ENCODE measurements around the gene NPLOC4. TPM values are rescaled to one million over a fixed set of nuclear protein-coding genes. Genes with fewer than 3 reads are reported as not detected.
A peak's percentile ranks its signal among the peaks of the same experiment; 100 is the strongest.
"Not testable (repeated sequence)": the region's sequence is repeated elsewhere in the genome, so short reads cannot be mapped to it uniquely, and the experiment has no call there.

NPLOC4 gene
- 100 to 1,000 TPM; 153 to 201 (median 167) TPM for total RNA-seq

GRCh38 chr17:81636505-81637288 is at the start of gene NPLOC4, which contains the start of gene TSPAN10:
Gene NPLOC4 (minus strand): TSS chr17:81637112. CDS start chr17:81636930, 182 bp downstream.
Gene TSPAN10 (plus strand): TSS chr17:81637196. CDS start chr17:81642413, 5,217 bp downstream.
- peak; percentile 94 to 95 for ATAC-seq
- Mint-ChIP-seq H3K36me3 (ENCODE audit: insufficient read depth) (no peaks in the 10 kb centered on the region), H3K9me3 (no peaks in the 10 kb centered on the region), H3K4me3 (peak within 1 kb of the TSS; percentile 96), H3K4me1 (ENCODE audit: low read depth) (peaks cover 22% of the 10 kb centered on the region), H3K27me3 (ENCODE audit: low read depth) (no peaks in the 10 kb centered on the region)
- DNase-seq: peak; percentile 85

DNA sequence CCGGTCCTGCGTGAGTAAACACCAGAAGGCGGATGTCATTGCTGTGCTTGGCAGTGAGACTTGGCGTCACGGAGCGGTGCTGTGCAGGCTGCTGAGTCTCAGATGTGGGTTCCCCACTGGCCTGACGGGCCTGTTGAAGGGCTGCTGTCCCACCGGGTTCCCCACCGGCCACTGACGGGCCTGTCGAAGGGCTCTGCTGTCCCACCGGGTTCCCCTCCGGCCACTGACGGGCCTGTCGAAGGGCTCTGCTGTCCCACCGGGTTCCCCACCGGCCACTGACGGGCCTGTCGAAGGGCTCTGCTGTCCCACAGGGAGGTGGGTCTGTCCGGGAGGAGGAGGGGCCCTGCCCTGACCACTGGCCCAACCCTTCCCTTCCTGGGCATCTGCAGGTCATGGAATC is 49.7 kb upstream of the NPLOC4 start:
- Mint-ChIP-seq H3K4me1 (ENCODE audit: low read depth) (peaks cover 26% of the 10 kb centered on the region), H3K9me3 (no peaks in the 10 kb centered on the region), H3K27me3 (ENCODE audit: low read depth) (no peaks in the 10 kb centered on the region), H3K36me3 (ENCODE audit: insufficient read depth) (peaks cover 33% of the 10 kb centered on the region), H3K4me3 (no peak overlapping the region)
- DNase-seq (no peak), ATAC-seq (no peak)

- peaks cover 26% of the 10 kb centered on the region for H3K4me1 Mint-ChIP-seq (ENCODE audit: low read depth)
- H3K36me3 Mint-ChIP-seq (ENCODE audit: insufficient read depth): peaks cover 26% of the 10 kb centered on the region
- H3K4me3 Mint-ChIP-seq: peak overlapping the region; percentile 88
- DNase-seq (peak; percentile 49), ATAC-seq (peak; percentile 46 to 50)
- H3K27me3 Mint-ChIP-seq (ENCODE audit: low read depth): no peaks in the 10 kb centered on the region
- H3K9me3 Mint-ChIP-seq: no peaks in the 10 kb centered on the region
These were observed 48.2 kb upstream of the NPLOC4 start for GRCh38 chr17:81685108-81685507.

DNA sequence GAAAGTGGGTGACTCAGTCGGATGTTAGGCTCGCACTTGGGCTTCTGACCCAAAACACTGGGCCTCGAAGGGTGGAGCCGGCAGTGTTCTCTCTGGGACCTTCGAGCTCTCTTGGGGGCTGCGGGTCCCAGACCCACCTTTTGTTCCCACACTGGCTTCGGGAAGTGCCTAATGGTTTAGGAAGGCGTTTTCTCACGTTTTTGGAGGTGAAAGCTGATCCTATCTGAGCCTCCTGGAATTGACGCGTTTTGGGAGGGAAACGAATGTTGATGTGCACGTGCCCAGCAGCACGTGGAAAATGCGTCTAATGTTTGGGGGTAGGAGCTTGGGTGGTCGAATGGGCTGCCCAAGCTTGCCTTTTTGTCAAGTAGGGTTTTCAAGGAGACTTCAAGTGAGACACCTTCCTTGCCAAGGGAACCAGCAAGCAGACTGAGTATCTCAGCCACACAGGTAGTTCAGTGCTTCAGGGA is 47.6 kb upstream of the NPLOC4 start:
- no peaks in the 10 kb centered on the region for H3K9me3 Mint-ChIP-seq
- H3K4me3 Mint-ChIP-seq: peak overlapping the region; percentile 88
- no peaks in the 10 kb centered on the region for H3K27me3 Mint-ChIP-seq (ENCODE audit: low read depth)
- peaks cover 22% of the 10 kb centered on the region for H3K36me3 Mint-ChIP-seq (ENCODE audit: insufficient read depth)
- no peak for DNase-seq
- H3K4me1 Mint-ChIP-seq (ENCODE audit: low read depth): peaks cover 26% of the 10 kb centered on the region
- peak; percentile 3 to 4 for ATAC-seq

GRCh38 chr17:81683584-81684441 is 46.9 kb upstream of the NPLOC4 start, which contains the start of the genes ARL16 and HGS:
Gene ARL16 (minus strand): TSS chr17:81683797. CDS start chr17:81683753, 44 bp downstream.
Gene HGS (plus strand): TSS chr17:81684011. CDS start chr17:81684067, 56 bp downstream.
- Mint-ChIP-seq H3K27me3 (ENCODE audit: low read depth) (no peaks in the 10 kb centered on the region), H3K36me3 (ENCODE audit: insufficient read depth) (peaks cover 16% of the 10 kb centered on the region), H3K4me1 (ENCODE audit: low read depth) (peaks cover 26% of the 10 kb centered on the region), H3K4me3 (peak within 1 kb of the TSS; percentile 94), H3K9me3 (no peaks in the 10 kb centered on the region)
- peak; percentile 96 for DNase-seq
- ATAC-seq: peak; percentile 95 to 96

DNA sequence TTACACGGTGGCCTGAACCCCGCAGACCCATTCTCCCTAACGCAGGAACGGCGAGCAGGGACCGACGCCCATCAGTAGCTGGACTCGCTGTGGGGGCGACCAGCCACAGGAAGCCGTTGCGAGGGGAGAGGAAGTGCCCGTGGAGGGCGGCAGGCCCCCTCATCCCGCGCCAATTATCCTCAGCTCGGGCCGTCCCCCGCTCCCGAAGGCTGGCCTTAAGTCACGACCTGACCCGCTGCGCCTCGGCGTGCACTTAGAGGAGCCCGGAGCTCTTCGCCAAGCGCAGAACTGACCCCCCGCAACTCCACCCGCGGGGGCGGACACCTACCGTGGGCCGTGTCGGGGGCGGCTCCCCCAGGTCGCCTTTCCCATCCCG is 46.3 kb upstream of the NPLOC4 start:
- ATAC-seq (peak; percentile 10 to 11), DNase-seq (no peak)
- Mint-ChIP-seq H3K4me3 (peak overlapping the region; percentile 94), H3K9me3 (no peaks in the 10 kb centered on the region), H3K27me3 (ENCODE audit: low read depth) (no peaks in the 10 kb centered on the region), H3K36me3 (ENCODE audit: insufficient read depth) (peaks cover 14% of the 10 kb centered on the region), H3K4me1 (ENCODE audit: low read depth) (peaks cover 25% of the 10 kb centered on the region)

GRCh38 chr17:81682565-81683207 is 45.8 kb upstream of the NPLOC4 start:
- ATAC-seq: no peak
- Mint-ChIP-seq H3K36me3 (ENCODE audit: insufficient read depth) (peaks cover 14% of the 10 kb centered on the region), H3K4me3 (peak overlapping the region; percentile 94), H3K9me3 (no peaks in the 10 kb centered on the region), H3K27me3 (ENCODE audit: low read depth) (no peaks in the 10 kb centered on the region), H3K4me1 (ENCODE audit: low read depth) (peaks cover 25% of the 10 kb centered on the region)
- no peak for DNase-seq

- ATAC-seq (no peak), DNase-seq (no peak)
- Mint-ChIP-seq H3K27me3 (ENCODE audit: low read depth) (no peaks in the 10 kb centered on the region), H3K36me3 (ENCODE audit: insufficient read depth) (peaks cover 7% of the 10 kb centered on the region), H3K9me3 (no peaks in the 10 kb centered on the region), H3K4me3 (peak overlapping the region; percentile 94), H3K4me1 (ENCODE audit: low read depth) (peaks cover 23% of the 10 kb centered on the region)
These were observed 44.8 kb upstream of the NPLOC4 start for GRCh38 chr17:81681672-81682071.

DNA sequence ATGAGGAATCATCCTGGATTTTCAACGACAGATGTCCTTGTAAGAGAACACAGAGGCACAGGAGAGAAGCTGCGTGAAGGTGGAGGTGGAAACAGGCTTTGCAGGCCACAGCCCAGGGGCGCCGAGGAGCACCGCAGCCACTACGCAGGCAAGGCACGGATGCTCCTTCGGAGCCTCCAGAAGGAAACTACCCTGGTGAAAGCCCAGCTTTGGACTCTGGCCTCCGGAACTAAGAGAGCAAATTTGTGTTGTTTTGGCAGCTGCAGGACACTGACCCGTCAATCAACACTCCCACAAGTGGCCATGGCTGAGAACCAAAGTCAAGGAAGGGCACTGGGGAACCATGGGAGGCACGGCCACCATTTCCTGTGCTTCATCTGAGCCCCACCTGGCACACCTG is 43.2 kb upstream of the NPLOC4 start:
- no peaks in the 10 kb centered on the region for H3K27me3 Mint-ChIP-seq (ENCODE audit: low read depth)
- peaks cover 21% of the 10 kb centered on the region for H3K4me1 Mint-ChIP-seq (ENCODE audit: low read depth)
- peaks cover under 1% of the 10 kb centered on the region for H3K36me3 Mint-ChIP-seq (ENCODE audit: insufficient read depth)
- no peaks in the 10 kb centered on the region for H3K9me3 Mint-ChIP-seq
- no peak for ATAC-seq
- no peak for DNase-seq
- H3K4me3 Mint-ChIP-seq: no peak overlapping the region

DNA sequence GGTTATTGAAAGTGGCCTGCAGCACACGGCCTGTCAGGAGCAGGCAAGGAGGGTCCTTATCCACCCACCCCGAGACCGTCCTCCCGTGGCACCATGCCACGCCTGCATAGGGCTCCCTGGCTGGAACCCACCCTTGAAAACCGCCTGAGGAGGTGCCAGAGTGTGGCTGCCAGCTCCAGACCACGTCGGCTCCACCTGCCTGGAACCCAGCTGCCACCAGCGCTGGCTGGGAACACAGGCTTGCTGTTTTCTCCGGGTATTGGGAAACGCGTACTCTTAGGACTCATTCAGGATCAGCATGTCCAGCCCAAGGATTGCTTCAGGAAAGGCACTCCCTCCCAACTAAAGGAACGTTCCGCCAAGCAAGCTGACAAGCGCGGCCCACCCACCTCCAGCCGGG is 40.0 kb upstream of the NPLOC4 start:
- DNase-seq (no peak), ATAC-seq (no peak)
- no peaks in the 10 kb centered on the region for H3K9me3 Mint-ChIP-seq
- no peaks in the 10 kb centered on the region for H3K27me3 Mint-ChIP-seq (ENCODE audit: low read depth)
- H3K4me1 Mint-ChIP-seq (ENCODE audit: low read depth): peaks cover 6% of the 10 kb centered on the region
- no peak overlapping the region for H3K4me3 Mint-ChIP-seq
- peaks cover 2% of the 10 kb centered on the region for H3K36me3 Mint-ChIP-seq (ENCODE audit: insufficient read depth)

DNA sequence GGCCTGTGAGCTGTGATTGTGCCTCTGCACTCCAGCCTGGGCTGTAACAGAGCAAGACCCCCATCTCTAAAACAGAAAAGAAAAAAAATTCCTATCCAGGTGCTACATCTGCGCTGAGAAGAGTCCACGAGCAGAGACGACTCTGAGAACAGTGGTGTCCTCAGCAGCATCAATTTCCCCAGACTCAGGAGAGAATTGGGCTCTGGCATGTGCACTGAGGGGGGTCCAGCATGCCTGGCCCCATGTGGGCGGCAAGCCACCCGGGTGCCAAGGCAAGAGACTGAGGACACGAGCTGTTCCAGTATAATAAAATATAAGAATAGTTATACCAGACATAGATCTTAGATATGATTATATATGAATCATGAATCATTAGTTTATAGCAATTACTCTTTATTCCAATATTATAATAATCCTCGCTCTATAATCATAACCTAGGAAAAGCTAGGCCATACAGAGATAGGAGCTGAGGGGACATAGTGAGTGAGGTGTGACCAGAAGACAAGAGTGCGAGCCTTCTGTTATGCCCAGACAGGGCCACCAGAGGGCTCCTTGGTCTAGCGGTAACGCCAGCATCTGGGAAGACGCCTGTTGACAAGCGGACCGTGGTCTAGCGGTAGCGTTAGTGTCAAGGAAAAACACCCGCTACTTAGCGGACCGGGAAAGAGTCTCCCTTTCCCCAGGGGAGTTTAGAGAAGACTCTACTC is 38.8 kb upstream of the NPLOC4 start:
- not testable (repeated sequence) for H3K27me3 Mint-ChIP-seq (ENCODE audit: low read depth); H3K9me3 Mint-ChIP-seq; ATAC-seq; H3K4me1 Mint-ChIP-seq (ENCODE audit: low read depth); H3K4me3 Mint-ChIP-seq; H3K36me3 Mint-ChIP-seq (ENCODE audit: insufficient read depth)
- peak; percentile 25 for DNase-seq

DNA sequence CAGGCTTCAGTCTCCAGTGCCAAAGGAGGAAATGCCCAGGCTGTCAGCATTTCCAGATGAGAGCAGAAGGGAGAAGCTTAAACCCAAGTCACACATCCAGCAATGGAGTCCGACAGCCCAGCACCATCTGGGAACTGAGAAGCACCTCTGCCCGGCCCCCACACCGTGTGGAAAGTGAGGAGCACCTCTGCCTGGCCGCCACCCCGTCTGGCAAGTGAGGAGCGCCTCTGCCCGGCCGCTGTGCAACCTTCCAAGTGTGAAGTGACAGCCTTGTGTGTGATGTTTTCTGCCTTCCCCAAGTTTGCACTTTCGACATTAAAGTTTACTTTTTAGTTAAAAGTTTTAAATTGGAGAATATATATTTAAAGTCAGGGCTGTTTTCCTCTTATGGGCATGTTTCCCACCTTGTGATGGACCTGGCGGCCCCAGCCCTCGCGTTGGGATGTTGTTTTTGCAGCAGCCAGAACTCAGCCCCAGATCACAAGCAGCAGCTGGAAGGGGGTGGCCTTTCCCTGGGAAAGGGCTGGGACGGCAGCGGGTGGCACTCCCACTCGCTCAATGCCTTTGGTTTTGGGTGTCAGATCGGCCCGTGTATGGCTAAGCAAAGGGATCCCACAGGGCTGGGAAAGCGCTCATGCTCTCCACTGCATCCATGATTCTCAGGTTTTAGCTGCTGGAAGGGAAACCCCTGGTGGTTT is 36.8 kb upstream of the NPLOC4 start:
- no peak for ATAC-seq

DNA sequence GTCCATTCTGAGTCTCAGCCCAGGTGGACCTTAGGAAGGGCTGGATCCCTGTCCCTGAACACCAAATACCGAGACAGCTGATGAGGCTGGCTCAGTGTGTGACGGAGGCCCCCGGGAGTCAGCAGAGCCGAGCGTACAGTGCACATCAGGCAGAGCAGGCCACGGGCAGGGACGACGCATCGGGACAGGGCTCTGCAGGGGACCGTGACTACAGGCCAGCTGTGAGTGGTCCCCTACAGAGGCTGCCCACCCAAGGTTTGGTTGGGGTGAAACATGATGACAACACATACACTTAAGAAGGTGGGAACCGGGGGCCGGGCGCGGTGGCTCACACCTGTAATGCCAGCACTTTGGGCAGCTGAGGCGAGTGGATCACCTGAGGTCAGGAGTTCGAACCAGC is 36.0 kb upstream of the NPLOC4 start:
- ATAC-seq: no peak
- Mint-ChIP-seq H3K27me3 (ENCODE audit: low read depth) (no peaks in the 10 kb centered on the region), H3K4me1 (ENCODE audit: low read depth) (peaks cover 11% of the 10 kb centered on the region), H3K4me3 (no peak overlapping the region), H3K36me3 (ENCODE audit: insufficient read depth) (peaks cover 15% of the 10 kb centered on the region), H3K9me3 (no peaks in the 10 kb centered on the region)
- DNase-seq: no peak

More for the DNA sequence above, 36.8 kb upstream of the NPLOC4 start:
- no peaks in the 10 kb centered on the region for H3K27me3 Mint-ChIP-seq (ENCODE audit: low read depth)
- H3K9me3 Mint-ChIP-seq: no peaks in the 10 kb centered on the region
- H3K36me3 Mint-ChIP-seq (ENCODE audit: insufficient read depth): peaks cover 10% of the 10 kb centered on the region
- H3K4me1 Mint-ChIP-seq (ENCODE audit: low read depth): peaks cover 6% of the 10 kb centered on the region
- no peak overlapping the region for H3K4me3 Mint-ChIP-seq
- no peak for DNase-seq

Measured in activated T-cell treated with anti-CD3 and anti-CD28 coated beads, Interleukin-2, amount 50 U/mL, for 4 hours (primary cell).